ENCODE data around the gene PTBP1. TPM values are rescaled to one million over a fixed set of nuclear protein-coding genes. Genes with fewer than 3 reads are reported as not detected.

The PTBP1 gene
- total and polyA plus RNA-seq, 2 of the 13 experiments (the other 11 are each of a cell fraction or from before 2014, with no cell fraction given) = 195 to 288 TPM

DNA sequence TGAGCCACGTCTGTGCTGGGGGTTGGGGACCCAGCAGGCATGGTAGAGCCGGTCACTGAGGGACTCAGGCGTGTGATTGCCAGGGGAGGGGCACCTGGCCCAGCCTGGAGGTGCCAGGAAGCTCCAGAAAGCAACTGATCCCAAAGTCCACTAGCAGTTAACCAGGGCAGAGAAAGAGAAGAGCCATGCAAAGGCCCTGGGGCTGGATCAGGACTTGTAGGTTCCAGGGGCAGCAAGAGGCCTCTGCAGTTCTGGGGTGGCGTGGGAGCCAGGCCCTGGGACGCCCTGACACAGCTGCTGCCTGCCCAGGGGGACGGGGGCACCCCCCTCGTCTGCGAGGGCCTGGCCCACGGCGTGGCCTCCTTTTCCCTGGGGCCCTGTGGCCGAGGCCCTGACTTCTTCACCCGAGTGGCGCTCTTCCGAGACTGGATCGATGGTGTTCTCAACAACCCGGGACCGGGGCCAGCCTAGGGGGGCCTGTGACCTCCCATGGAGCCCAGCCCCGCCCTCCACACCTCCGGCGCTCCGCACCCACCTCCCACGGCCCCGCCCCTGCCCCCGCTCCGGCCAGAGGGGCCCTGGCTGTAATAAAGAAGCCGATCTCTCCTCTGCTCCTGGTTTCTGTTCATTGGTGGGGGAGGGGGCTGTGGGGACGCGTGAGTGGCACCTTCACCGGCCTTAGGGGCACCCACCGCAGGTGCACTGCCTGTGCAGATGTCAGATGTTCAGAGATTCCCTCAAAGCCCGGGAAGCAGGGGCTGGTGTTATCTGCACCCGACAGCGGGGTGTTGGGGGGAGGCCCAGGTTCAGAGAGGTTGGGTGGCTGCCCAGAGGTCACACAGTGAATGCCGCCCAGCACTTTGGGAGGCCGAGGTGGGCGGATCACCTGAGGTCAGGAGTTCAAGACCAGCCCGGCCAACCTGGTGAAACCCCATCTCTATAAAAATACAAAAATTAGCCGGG, 34.4 kb downstream of the PTBP1 start (continued):
- TF ChIP-seq ZNF639 (CRISPR knock-in tag; conservative IDR thresholded peaks at IDR 0.05) (no peak), POLR2AphosphoS5 (IDR thresholded peaks at IDR 0.05; ENCODE audit: low read depth, low read length) (no peak), KDM1A (CRISPR knock-in tag; IDR thresholded peaks at IDR 0.05) (0 out of 2 replicates have a peak, but pooled peaks have one; percentile 50), EZH2 (conservative IDR thresholded peaks at IDR 0.05; ENCODE audit: low read depth, low read length) (peak; percentile 82), XBP1 (CRISPR knock-in tag; IDR thresholded peaks at IDR 0.05) (no peak), ZNF362 (CRISPR knock-in tag; IDR thresholded peaks at IDR 0.05; ENCODE audit: borderline replicate concordance) (no peak), ZMYM3 (CRISPR knock-in tag; IDR thresholded peaks at IDR 0.05) (peak; percentile 76)
- TF ChIP-seq, protein P1, sequence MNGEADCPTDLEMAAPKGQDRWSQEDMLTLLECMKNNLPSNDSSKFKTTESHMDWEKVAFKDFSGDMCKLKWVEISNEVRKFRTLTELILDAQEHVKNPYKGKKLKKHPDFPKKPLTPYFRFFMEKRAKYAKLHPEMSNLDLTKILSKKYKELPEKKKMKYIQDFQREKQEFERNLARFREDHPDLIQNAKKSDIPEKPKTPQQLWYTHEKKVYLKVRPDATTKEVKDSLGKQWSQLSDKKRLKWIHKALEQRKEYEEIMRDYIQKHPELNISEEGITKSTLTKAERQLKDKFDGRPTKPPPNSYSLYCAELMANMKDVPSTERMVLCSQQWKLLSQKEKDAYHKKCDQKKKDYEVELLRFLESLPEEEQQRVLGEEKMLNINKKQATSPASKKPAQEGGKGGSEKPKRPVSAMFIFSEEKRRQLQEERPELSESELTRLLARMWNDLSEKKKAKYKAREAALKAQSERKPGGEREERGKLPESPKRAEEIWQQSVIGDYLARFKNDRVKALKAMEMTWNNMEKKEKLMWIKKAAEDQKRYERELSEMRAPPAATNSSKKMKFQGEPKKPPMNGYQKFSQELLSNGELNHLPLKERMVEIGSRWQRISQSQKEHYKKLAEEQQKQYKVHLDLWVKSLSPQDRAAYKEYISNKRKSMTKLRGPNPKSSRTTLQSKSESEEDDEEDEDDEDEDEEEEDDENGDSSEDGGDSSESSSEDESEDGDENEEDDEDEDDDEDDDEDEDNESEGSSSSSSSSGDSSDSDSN (CRISPR knock-in tag; IDR thresholded peaks at IDR 0.05) = peak; percentile 13; the same call in 1 of the 2 replicates
- TF ChIP-seq, protein P2, sequence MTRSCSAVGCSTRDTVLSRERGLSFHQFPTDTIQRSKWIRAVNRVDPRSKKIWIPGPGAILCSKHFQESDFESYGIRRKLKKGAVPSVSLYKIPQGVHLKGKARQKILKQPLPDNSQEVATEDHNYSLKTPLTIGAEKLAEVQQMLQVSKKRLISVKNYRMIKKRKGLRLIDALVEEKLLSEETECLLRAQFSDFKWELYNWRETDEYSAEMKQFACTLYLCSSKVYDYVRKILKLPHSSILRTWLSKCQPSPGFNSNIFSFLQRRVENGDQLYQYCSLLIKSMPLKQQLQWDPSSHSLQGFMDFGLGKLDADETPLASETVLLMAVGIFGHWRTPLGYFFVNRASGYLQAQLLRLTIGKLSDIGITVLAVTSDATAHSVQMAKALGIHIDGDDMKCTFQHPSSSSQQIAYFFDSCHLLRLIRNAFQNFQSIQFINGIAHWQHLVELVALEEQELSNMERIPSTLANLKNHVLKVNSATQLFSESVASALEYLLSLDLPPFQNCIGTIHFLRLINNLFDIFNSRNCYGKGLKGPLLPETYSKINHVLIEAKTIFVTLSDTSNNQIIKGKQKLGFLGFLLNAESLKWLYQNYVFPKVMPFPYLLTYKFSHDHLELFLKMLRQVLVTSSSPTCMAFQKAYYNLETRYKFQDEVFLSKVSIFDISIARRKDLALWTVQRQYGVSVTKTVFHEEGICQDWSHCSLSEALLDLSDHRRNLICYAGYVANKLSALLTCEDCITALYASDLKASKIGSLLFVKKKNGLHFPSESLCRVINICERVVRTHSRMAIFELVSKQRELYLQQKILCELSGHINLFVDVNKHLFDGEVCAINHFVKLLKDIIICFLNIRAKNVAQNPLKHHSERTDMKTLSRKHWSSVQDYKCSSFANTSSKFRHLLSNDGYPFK (CRISPR knock-in tag; IDR thresholded peaks at IDR 0.05; ENCODE audit: borderline replicate concordance) = 0 out of 2 replicates have a peak, but pooled peaks have one; percentile 15
- TF ChIP-seq, protein P3, sequence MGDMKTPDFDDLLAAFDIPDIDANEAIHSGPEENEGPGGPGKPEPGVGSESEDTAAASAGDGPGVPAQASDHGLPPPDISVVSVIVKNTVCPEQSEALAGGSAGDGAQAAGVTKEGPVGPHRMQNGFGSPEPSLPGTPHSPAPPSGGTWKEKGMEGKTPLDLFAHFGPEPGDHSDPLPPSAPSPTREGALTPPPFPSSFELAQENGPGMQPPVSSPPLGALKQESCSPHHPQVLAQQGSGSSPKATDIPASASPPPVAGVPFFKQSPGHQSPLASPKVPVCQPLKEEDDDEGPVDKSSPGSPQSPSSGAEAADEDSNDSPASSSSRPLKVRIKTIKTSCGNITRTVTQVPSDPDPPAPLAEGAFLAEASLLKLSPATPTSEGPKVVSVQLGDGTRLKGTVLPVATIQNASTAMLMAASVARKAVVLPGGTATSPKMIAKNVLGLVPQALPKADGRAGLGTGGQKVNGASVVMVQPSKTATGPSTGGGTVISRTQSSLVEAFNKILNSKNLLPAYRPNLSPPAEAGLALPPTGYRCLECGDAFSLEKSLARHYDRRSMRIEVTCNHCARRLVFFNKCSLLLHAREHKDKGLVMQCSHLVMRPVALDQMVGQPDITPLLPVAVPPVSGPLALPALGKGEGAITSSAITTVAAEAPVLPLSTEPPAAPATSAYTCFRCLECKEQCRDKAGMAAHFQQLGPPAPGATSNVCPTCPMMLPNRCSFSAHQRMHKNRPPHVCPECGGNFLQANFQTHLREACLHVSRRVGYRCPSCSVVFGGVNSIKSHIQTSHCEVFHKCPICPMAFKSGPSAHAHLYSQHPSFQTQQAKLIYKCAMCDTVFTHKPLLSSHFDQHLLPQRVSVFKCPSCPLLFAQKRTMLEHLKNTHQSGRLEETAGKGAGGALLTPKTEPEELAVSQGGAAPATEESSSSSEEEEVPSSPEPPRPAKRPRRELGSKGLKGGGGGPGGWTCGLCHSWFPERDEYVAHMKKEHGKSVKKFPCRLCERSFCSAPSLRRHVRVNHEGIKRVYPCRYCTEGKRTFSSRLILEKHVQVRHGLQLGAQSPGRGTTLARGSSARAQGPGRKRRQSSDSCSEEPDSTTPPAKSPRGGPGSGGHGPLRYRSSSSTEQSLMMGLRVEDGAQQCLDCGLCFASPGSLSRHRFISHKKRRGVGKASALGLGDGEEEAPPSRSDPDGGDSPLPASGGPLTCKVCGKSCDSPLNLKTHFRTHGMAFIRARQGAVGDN (CRISPR knock-in tag; IDR thresholded peaks at IDR 0.05) = peak; percentile 25; the same call in 1 of the 2 replicates
- TF ChIP-seq, protein P4, sequence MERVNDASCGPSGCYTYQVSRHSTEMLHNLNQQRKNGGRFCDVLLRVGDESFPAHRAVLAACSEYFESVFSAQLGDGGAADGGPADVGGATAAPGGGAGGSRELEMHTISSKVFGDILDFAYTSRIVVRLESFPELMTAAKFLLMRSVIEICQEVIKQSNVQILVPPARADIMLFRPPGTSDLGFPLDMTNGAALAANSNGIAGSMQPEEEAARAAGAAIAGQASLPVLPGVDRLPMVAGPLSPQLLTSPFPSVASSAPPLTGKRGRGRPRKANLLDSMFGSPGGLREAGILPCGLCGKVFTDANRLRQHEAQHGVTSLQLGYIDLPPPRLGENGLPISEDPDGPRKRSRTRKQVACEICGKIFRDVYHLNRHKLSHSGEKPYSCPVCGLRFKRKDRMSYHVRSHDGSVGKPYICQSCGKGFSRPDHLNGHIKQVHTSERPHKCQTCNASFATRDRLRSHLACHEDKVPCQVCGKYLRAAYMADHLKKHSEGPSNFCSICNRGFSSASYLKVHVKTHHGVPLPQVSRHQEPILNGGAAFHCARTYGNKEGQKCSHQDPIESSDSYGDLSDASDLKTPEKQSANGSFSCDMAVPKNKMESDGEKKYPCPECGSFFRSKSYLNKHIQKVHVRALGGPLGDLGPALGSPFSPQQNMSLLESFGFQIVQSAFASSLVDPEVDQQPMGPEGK (CRISPR knock-in tag; IDR thresholded peaks at IDR 0.05) = peak; percentile 46; the same call in 1 of the 2 replicates
